Measurements from ENCODE around the gene TAX1BP3. TPM values are rescaled to one million over a fixed set of nuclear protein-coding genes. Genes with fewer than 3 reads are reported as not detected.

The TAX1BP3 gene
- total and polyA plus RNA-seq, 2 of the 13 experiments (the other 11 are each of a cell fraction or from before 2014, with no cell fraction given): 16.7 to 45.1 TPM

DNA sequence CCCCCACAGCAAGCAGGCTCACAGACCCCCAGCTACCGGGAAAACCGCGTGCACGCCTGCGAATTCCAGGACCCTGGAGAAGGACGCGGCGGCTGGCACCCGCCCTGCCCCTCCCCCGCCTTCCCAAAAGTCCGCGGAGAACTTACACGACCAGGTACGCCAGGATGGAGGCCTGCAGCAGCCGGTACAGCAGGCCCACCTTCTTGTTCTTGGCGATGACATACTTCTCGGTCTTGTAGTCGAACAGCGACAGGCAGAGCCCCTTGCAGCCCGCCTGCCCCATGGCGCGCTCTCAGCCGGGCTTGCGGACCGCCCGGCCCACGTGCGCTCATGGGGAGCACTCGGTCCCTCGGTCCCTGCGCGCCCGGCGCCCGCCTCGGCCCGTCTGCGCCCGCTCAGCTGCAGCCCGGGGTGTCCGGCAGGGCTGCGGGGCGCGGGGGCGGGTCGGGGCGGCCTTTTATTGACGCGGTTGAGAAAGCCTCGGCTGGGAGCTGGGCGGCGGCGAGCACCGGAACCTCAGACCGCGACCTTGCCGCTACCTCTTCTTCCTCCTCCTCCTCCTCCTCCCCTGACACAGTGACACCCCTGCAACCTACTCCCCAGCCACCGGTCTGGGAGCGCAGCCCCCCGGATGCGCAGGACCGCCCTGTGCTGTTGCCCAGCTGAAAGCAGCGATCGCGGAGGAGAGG is 27.5 kb upstream of the TAX1BP3 start, which contains the start of gene P2RX5 (continued):
- TF ChIP-seq, protein P1, sequence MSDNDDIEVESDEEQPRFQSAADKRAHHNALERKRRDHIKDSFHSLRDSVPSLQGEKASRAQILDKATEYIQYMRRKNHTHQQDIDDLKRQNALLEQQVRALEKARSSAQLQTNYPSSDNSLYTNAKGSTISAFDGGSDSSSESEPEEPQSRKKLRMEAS (IDR thresholded peaks at IDR 0.05): peak; percentile 76
- peak; percentile 58 for TF ChIP-seq ZNF687 (CRISPR knock-in tag; IDR thresholded peaks at IDR 0.05)
- TF ChIP-seq, protein P2, sequence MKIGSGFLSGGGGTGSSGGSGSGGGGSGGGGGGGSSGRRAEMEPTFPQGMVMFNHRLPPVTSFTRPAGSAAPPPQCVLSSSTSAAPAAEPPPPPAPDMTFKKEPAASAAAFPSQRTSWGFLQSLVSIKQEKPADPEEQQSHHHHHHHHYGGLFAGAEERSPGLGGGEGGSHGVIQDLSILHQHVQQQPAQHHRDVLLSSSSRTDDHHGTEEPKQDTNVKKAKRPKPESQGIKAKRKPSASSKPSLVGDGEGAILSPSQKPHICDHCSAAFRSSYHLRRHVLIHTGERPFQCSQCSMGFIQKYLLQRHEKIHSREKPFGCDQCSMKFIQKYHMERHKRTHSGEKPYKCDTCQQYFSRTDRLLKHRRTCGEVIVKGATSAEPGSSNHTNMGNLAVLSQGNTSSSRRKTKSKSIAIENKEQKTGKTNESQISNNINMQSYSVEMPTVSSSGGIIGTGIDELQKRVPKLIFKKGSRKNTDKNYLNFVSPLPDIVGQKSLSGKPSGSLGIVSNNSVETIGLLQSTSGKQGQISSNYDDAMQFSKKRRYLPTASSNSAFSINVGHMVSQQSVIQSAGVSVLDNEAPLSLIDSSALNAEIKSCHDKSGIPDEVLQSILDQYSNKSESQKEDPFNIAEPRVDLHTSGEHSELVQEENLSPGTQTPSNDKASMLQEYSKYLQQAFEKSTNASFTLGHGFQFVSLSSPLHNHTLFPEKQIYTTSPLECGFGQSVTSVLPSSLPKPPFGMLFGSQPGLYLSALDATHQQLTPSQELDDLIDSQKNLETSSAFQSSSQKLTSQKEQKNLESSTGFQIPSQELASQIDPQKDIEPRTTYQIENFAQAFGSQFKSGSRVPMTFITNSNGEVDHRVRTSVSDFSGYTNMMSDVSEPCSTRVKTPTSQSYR (CRISPR knock-in tag; IDR thresholded peaks at IDR 0.05; ENCODE audit: borderline replicate concordance): peak; percentile 46; the same call in 1 of the 2 replicates
- TF ChIP-seq SIN3B (IDR thresholded peaks at IDR 0.05; ENCODE audit: low read length): no peak
- TF ChIP-seq, protein P3, sequence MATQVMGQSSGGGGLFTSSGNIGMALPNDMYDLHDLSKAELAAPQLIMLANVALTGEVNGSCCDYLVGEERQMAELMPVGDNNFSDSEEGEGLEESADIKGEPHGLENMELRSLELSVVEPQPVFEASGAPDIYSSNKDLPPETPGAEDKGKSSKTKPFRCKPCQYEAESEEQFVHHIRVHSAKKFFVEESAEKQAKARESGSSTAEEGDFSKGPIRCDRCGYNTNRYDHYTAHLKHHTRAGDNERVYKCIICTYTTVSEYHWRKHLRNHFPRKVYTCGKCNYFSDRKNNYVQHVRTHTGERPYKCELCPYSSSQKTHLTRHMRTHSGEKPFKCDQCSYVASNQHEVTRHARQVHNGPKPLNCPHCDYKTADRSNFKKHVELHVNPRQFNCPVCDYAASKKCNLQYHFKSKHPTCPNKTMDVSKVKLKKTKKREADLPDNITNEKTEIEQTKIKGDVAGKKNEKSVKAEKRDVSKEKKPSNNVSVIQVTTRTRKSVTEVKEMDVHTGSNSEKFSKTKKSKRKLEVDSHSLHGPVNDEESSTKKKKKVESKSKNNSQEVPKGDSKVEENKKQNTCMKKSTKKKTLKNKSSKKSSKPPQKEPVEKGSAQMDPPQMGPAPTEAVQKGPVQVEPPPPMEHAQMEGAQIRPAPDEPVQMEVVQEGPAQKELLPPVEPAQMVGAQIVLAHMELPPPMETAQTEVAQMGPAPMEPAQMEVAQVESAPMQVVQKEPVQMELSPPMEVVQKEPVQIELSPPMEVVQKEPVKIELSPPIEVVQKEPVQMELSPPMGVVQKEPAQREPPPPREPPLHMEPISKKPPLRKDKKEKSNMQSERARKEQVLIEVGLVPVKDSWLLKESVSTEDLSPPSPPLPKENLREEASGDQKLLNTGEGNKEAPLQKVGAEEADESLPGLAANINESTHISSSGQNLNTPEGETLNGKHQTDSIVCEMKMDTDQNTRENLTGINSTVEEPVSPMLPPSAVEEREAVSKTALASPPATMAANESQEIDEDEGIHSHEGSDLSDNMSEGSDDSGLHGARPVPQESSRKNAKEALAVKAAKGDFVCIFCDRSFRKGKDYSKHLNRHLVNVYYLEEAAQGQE (IDR thresholded peaks at IDR 0.05; ENCODE audit: borderline replicate concordance in 1 of 2, low read depth in 1 of 2, low read length in 2 of 2): peak; percentile 37 to 88
- no peak for TF ChIP-seq NFKBIZ (CRISPR knock-in tag; IDR thresholded peaks at IDR 0.05)
